HG03135 (cell line): Measurements from ENCODE around the gene YIPF5.

Experiments used
- ATAC-seq: cut with Tn5 transposase; IDR thresholded peaks from one replicate; pipeline ENCODE4 v1.9.1; 2021; ENCODE audit warnings: mild to moderate bottlenecking, moderate library complexity; ENCODE audit not compliant: unreplicated experiment

YIPF5 gene

GRCh38 chr5:144183254-144183889 lies 12.9 kb upstream of the YIPF5 start:
- no peak for ATAC-seq

GRCh38 chr5:144179226-144179625 lies 8.8 kb upstream of the YIPF5 start:
- no peak for ATAC-seq

DNA sequence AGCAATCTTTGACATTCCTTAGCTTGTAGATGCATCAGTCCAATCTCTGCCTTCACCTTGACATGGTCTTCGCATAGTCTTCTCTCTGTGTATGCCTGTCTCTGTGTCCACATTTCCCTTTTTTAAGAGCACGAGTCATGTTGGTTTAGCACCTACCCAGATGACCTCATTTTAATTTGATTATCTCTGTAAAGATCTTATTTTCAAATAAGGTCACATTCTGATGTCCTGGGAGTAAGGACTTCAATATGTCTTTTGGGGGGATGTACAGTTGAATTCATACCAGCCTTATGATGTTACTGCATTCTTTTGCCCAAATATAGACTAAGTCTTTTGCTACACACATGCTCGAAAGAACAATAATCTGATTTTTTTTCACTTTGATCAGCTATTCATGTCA lies 7.1 kb upstream of the YIPF5 start:
- ATAC-seq = no peak

GRCh38 chr5:144173766-144174165 lies 3.3 kb upstream of the YIPF5 start:
- no peak for ATAC-seq

GRCh38 chr5:144169904-144170275 lies 569 bp downstream of the YIPF5 start:
- peak; percentile 0 for ATAC-seq

DNA sequence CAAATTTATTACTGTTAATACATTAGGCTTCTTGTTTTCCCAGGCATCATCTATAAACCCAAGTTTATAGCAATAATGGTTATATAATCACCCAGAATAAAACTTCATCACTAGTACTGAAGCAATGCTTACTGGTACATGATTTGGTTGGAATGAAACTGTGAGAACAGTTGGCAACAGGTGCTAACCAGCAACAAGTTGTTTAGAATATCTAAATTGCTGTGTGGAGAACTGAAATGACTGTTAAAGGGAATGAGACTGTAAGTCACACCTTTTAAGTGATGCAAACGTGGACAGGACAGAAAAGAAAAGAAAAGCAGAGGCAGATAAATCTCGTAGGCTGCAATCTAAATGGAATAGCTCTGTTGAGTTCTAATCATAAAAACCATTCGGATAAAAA lies 2.5 kb downstream of the YIPF5 start:
- no peak for ATAC-seq

DNA sequence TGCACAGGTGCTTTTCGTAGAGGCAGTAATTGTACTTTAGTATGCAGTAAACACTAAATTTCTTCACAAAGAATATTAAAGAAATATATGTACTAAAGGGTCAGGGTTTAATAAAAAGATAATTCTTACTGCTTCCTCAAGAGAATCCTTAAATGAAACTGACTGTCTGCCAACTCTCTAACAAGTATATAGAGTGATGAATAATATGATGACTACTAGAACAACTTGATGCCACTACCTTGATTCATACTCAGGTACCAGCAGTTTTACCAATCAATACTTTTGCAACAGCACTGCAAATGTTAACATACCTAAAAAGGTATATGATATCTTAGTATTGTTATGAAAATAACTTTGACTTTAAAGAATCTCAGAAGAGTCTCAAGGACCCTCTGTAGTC lies 3.8 kb downstream of the YIPF5 start:
- ATAC-seq = no peak

DNA sequence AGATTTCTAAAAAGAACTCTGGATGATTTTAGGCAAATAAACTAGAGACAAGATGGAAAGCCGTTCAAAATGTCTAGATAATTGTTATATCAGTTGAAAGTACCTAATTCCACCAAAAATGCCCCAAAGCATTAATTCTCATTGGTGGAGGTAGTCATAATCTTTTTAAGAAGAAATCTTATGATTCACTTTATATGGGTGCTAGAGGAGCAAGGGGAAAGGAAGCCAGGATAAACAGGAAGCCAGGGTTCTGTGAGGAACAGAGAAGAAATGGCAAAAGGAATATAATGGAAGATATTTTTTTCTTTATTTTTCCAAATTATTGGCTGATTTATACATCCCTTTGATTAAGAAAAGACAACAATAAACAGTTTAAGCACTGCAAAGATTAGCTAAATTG lies 7.8 kb downstream of the YIPF5 start:
- no peak for ATAC-seq

- no peak for ATAC-seq
Observed at GRCh38 chr5:144156767-144157171, 13.7 kb downstream of the YIPF5 start.

DNA sequence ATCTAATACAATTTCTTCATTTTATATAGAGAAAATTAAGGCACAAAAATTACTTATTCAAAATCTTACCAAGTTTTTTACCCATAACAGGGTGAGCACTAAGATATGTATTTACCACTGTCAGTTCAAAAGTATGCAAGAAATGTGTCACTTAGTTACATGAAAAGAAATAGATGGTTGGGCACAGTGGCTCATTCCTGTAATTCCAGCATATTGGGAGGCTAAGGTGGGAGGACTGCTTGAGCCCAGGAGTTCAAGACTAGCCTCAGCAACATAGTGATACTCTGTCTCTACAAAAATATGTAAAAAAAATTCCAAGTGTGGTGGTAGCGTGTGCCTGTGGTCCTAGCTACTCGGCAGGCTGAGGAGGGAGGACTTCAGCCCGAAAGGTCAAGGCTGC lies 19.4 kb downstream of the YIPF5 start:
- no peak for ATAC-seq

DNA sequence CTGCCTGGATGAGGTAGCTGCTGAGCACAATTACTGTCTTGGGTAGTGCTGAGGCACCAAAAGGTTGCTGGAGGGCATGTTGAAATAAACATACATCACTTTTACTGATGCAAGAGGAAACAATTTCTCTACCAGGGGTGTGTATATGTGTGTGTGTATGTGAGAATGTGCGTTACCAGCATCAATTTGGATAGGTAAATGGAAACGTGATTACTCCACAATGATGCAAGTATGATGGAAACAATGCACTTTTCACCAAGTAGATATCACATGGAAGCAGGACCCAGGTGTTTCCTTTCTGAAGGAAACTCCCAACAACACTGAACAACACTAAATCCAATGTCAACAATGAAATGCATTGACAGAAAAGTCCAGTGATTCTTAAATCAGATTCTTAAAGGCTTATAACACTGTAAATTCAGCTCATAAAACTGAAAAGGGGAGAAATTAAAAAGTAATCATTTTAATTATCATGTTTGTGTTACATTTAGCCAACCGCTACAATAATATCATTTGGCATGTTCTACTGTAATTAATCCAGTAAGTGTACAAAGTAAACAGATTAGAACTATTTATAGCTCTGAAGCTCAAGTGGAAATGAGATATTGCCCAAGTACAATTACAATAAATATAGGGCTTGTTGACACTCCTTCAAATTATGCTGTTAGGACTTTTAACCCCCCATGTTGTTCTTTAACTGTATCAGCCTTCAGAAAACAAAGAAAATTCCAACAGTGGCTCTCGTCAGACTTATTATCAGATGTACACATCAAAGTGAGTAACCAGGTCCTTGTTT lies 25.3 kb downstream of the YIPF5 start:
- no peak for ATAC-seq

- ATAC-seq = no peak
Observed at GRCh38 chr5:144143625-144144024, 26.8 kb downstream of the YIPF5 start.

DNA sequence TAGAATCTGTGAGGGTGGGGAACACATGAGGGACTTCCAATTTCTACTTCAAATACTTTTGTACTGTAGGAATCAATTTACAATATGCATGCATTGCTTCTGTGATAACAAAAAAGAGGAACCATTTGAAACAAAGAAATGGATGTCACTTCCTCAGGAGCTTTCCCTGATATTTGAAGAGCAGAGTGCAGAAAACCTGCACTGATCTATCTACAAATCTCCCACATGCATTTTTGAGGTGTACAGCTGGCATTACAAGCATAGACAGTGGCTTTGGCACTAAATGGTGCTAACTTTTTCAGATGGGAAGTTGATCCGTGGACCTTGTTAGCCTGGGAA lies 27.7 kb downstream of the YIPF5 start:
- peak; percentile 7 for ATAC-seq

- ATAC-seq = peak; percentile 98
Observed at GRCh38 chr5:144142139-144142823, 28.2 kb downstream of the YIPF5 start.

GRCh38 chr5:144141585-144141984 lies 28.9 kb downstream of the YIPF5 start:
- no peak for ATAC-seq

GRCh38 chr5:144139586-144139985 lies 30.9 kb downstream of the YIPF5 start:
- no peak for ATAC-seq

DNA sequence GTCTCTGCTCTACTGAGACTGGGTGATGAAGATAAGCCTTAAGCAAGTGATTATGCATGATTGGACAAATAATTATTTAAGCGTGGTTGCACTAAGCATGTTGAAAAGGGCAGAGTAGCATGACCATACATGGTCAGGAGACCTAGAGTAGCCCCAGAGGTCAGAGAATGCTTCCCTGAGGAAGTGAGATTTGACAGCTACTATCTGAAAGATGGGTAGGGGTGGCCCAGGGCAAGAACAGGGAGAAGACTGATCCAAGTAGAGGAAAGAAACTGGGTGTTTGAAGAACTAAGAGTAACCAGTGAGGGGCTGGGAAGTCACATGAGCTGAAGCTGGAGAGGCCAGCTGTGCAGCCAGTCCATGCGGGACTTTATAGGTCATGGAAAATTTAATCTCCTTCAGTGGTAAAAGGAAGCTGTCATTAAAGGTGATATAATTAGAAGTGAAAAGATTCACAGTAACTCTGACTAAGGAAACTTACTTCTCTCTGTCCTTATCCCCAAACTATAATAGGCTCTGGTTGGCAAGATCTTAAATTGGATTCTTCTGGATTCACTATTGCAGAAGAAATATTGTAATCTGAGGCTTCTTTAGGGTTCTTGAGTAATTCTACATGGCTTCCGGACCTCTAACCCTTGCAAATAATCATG lies 35.2 kb downstream of the YIPF5 start:
- no peak for ATAC-seq

DNA sequence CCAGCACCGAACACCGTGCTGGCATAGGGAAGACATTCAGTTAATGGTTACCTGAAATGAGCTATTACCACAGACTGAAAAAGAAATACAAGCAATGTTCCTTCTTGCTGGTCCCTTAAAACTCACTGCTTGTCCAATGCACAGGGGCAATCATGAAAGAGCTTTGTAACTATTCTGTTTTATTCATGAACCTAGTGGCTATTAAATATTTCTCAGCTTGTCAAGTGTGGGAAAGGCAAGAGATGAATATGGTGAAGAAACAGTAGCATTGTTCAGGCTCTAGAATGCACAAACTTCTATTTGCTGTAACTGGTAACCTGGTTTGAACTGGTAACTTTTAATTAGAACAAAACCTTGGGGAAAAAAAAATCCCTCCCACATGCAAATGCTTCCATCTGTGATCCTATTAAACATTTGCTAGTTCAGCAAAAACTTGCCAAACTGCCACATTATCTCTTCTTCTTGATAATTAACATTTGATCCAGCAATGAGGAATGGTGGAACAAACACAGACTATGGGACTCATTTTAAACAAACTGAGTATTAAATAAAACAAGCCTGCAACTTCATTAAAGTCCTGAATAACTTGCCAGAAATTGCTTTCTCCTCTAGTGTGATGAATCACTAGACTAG lies 36.1 kb downstream of the YIPF5 start:
- no peak for ATAC-seq

DNA sequence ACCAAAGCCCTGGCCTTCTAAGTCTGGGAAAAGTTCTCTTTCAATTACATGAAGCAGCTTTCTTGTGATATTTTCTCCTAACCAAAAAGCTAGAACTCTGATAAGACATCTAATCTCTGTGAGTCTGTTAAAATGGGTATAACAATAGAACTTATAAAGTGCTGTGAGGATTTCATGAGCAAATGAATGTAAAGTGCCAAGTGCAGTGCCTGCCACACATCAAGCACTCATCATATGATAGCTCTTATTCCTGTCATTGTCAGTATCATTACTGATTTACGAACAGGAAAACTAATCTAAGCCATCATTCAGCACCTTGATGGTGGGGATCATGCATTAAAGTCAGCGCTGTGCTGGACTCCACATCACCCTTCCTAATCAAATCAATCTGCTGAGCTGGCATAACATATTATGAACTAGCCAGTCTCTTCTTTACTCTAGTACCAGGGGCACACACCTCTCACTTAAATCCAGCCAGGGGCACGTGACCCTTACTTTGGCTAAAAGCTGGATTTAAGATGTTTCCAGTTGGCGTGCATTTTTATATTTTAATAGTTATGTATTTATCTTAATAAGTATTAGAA lies 37.3 kb downstream of the YIPF5 start:
- ATAC-seq = no peak

DNA sequence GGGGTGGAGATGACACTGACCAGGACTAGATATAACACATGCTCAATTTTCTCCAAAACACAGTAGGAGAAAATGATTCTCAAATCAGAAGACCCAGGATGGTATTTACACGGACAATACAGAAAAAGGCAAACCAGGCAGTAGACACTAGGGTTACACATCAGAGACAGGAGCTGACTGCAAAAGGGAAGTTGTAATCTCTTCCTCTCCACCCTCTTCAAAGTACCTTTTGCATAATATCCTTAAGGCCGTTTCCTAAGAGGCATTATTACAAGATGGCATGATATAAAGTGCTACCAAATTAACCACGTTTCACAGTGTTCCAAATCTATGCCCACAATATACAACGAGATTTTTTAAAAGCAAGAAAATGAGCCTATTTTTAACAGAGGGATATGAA lies 39.2 kb downstream of the YIPF5 start:
- no peak for ATAC-seq

DNA sequence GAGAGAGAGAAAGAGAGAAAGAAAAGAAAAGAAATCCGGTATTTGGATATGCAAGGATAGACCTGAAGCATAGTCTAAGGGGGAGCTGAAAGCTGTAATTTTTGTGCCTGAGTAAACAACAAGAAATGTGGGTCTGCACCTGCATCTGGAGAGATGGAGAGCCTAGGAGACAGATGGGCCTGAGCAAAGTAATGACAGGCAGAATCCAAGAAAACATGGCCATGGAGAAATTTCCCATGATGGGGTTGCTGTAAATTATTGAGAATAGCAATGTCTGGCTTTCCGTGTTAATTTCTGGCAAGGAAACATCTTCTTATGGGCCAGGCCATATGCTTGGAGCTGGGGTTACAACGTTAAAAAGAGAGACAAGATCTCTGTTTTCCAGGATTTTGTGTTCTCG lies 40.2 kb downstream of the YIPF5 start:
- no peak for ATAC-seq
